Neural progenitor cell (in vitro differentiated cells): ENCODE measurements around the gene MT2A.

Source experiments
- EZH2 ChIP-seq: fragments of 200-600 bp; sonication (generic); IDR thresholded peaks from 2 replicates; pipeline ENCODE4 v1.6.1; 2017; ENCODE audit warnings: antibody characterized with exemption, mild to moderate bottlenecking, moderate library complexity
- EZH2phosphoT487 ChIP-seq: fragments of 200-600 bp; sonication (generic); IDR thresholded peaks from 2 replicates; pipeline ENCODE4 v1.6.1; 2017; ENCODE audit warnings: antibody characterized with exemption
- TF ChIP-seq, protein P1 (sequence below): fragments of 200-600 bp; sonication (generic); IDR thresholded peaks from 2 replicates; pipeline ENCODE4 v1.5.1; 2017; ENCODE audit warnings: antibody characterized with exemption, mild to moderate bottlenecking

- TF ChIP-seq, protein P1, sequence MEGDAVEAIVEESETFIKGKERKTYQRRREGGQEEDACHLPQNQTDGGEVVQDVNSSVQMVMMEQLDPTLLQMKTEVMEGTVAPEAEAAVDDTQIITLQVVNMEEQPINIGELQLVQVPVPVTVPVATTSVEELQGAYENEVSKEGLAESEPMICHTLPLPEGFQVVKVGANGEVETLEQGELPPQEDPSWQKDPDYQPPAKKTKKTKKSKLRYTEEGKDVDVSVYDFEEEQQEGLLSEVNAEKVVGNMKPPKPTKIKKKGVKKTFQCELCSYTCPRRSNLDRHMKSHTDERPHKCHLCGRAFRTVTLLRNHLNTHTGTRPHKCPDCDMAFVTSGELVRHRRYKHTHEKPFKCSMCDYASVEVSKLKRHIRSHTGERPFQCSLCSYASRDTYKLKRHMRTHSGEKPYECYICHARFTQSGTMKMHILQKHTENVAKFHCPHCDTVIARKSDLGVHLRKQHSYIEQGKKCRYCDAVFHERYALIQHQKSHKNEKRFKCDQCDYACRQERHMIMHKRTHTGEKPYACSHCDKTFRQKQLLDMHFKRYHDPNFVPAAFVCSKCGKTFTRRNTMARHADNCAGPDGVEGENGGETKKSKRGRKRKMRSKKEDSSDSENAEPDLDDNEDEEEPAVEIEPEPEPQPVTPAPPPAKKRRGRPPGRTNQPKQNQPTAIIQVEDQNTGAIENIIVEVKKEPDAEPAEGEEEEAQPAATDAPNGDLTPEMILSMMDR: no peak
- TF ChIP-seq EZH2phosphoT487: no peak
- no peak for TF ChIP-seq EZH2
Measured at GRCh38 chr16:56606476-56607108, 1.8 kb upstream of the MT2A start.
